Nephron progenitor cell (in vitro differentiated cells): Measurements from ENCODE around the gene CLK1.
A peak's percentile ranks its signal among the peaks of the same experiment; 100 is the strongest.
"Not testable (repeated sequence)": the region's sequence is repeated elsewhere in the genome, so short reads cannot be mapped to it uniquely, and the experiment has no call there.

Source experiments
- DNase-seq: peaks from one replicate; pipeline ENCODE4 v3.0.0; 2021
- H3K27ac Mint-ChIP-seq: 2 replicates; pipeline ENCODE4 v1.8.0; 2021; ENCODE audit warnings: mild to moderate bottlenecking, moderate library complexity, mixed read lengths
- H3K27me3 Mint-ChIP-seq: 2 replicates; pipeline ENCODE4 v1.8.0; 2021; ENCODE audit warnings: mild to moderate bottlenecking, low read depth, mixed read lengths; ENCODE audit not compliant: poor library complexity
- H3K36me3 Mint-ChIP-seq: 2 replicates; pipeline ENCODE4 v1.8.0; 2021; ENCODE audit warnings: low read depth, mixed read lengths
- H3K4me1 Mint-ChIP-seq: 2 replicates; pipeline ENCODE4 v1.8.0; 2021; ENCODE audit warnings: mixed read lengths
- H3K4me3 Mint-ChIP-seq: 2 replicates; pipeline ENCODE4 v1.8.0; 2021; ENCODE audit warnings: mild to moderate bottlenecking, moderate library complexity, mixed read lengths
- H3K9me3 Mint-ChIP-seq: 2 replicates; pipeline ENCODE4 v1.8.0; 2021; ENCODE audit warnings: mild to moderate bottlenecking, moderate library complexity, mixed read lengths
- CTCF ChIP-seq: fragments of 200-600 bp; sonication (generic); IDR thresholded peaks from 2 replicates; pipeline ENCODE4 v1.5.0; 2021; ENCODE audit warnings: antibody characterized with exemption

Gene CLK1

GRCh38 chr2:200899482-200899881 is 35.0 kb upstream of the CLK1 start:
- Mint-ChIP-seq H3K4me1 (no peaks in the 10 kb centered on the region), H3K27ac (peak overlapping the region; percentile 77), H3K27me3 (no peaks in the 10 kb centered on the region), H3K4me3 (no peak overlapping the region), H3K9me3 (no peaks in the 10 kb centered on the region), H3K36me3 (peaks cover 52% of the 10 kb centered on the region)
- TF ChIP-seq CTCF, result no peak
- no peak for DNase-seq

- H3K4me1 Mint-ChIP-seq, result peaks cover 57% of the 10 kb centered on the region
- H3K9me3 Mint-ChIP-seq, result no peaks in the 10 kb centered on the region
- peak; percentile 94 for DNase-seq
- peaks cover 19% of the 10 kb centered on the region for H3K36me3 Mint-ChIP-seq
- peaks cover 7% of the 10 kb centered on the region for H3K27me3 Mint-ChIP-seq
- H3K4me3 Mint-ChIP-seq, result peak within 1 kb of the TSS; percentile 97
- H3K27ac Mint-ChIP-seq, result peak within 1 kb of the TSS; percentile 100
- no peak for TF ChIP-seq CTCF
Observed at GRCh38 chr2:200888704-200889625, 24.5 kb upstream of the CLK1 start, which contains the start of the genes NIF3L1 and PPIL3. NIF3L1 (plus strand) TSS chr2:200889371; CDS start chr2:200891944, 2,573 bp downstream. PPIL3 (minus strand) TSS chr2:200889077; CDS start chr2:200887615, 1,462 bp downstream.

GRCh38 chr2:200881715-200882249 is 17.3 kb upstream of the CLK1 start:
- H3K9me3 Mint-ChIP-seq, H3K4me1 Mint-ChIP-seq, DNase-seq, H3K4me3 Mint-ChIP-seq, H3K27ac Mint-ChIP-seq, H3K27me3 Mint-ChIP-seq: not testable (repeated sequence)
- H3K36me3 Mint-ChIP-seq, result peaks cover 62% of the 10 kb centered on the region

- TF ChIP-seq CTCF, result no peak
- peaks cover 73% of the 10 kb centered on the region for H3K36me3 Mint-ChIP-seq
- no peak overlapping the region for H3K27ac Mint-ChIP-seq
- no peaks in the 10 kb centered on the region for H3K27me3 Mint-ChIP-seq
- no peak overlapping the region for H3K4me3 Mint-ChIP-seq
- no peak for DNase-seq
- no peaks in the 10 kb centered on the region for H3K4me1 Mint-ChIP-seq
- H3K9me3 Mint-ChIP-seq, result no peaks in the 10 kb centered on the region
Observed at GRCh38 chr2:200878289-200878880, 13.9 kb upstream of the CLK1 start.

- Mint-ChIP-seq H3K4me1 (no peaks in the 10 kb centered on the region), H3K27me3 (no peaks in the 10 kb centered on the region), H3K27ac (no peak overlapping the region), H3K9me3 (no peaks in the 10 kb centered on the region), H3K4me3 (no peak overlapping the region), H3K36me3 (peaks cover 72% of the 10 kb centered on the region)
- no peak for DNase-seq
- no peak for TF ChIP-seq CTCF
Observed at GRCh38 chr2:200877443-200877842, 13.0 kb upstream of the CLK1 start.

- no peaks in the 10 kb centered on the region for H3K4me1 Mint-ChIP-seq
Observed at GRCh38 chr2:200873560-200873959, 9.1 kb upstream of the CLK1 start.

More at GRCh38 chr2:200873560-200873959, 9.1 kb upstream of the CLK1 start:
- Mint-ChIP-seq H3K27ac (no peak overlapping the region), H3K9me3 (no peaks in the 10 kb centered on the region), H3K4me3 (no peak overlapping the region), H3K36me3 (peaks cover 70% of the 10 kb centered on the region), H3K27me3 (no peaks in the 10 kb centered on the region)
- TF ChIP-seq CTCF, result no peak
- DNase-seq, result no peak
